Cardiac fibroblast (primary cell): ENCODE data around the gene GAL3ST3.
"Not testable (repeated sequence)": the region's sequence is repeated elsewhere in the genome, so short reads cannot be mapped to it uniquely, and the experiment has no call there.

ENCODE experiments used
- DNase-seq, 2 donors: peaks; one replicate each; pipeline versions ENCODE4 v3.0.0 to v3.0.0-alpha.2; 2010; ENCODE audit warnings: low read depth in 2 of 2
- H3K4me3 ChIP-seq, 2 donors: replicated peaks in 1 of 2; 1 replicate in 1 of 2; 2 replicates in 1 of 2; pipeline ENCODE4 v1.5.1; 2011; ENCODE audit warnings: low read depth in 2 of 2, low read length in 2 of 2, mild to moderate bottlenecking in 2 of 2, moderate library complexity in 1 of 2
- CTCF ChIP-seq: IDR thresholded peaks from one replicate; pipeline ENCODE4 v1.5.1; 2011; ENCODE audit warnings: low read depth, mild to moderate bottlenecking, low read length, inconsistent platforms

GAL3ST3 gene

DNA sequence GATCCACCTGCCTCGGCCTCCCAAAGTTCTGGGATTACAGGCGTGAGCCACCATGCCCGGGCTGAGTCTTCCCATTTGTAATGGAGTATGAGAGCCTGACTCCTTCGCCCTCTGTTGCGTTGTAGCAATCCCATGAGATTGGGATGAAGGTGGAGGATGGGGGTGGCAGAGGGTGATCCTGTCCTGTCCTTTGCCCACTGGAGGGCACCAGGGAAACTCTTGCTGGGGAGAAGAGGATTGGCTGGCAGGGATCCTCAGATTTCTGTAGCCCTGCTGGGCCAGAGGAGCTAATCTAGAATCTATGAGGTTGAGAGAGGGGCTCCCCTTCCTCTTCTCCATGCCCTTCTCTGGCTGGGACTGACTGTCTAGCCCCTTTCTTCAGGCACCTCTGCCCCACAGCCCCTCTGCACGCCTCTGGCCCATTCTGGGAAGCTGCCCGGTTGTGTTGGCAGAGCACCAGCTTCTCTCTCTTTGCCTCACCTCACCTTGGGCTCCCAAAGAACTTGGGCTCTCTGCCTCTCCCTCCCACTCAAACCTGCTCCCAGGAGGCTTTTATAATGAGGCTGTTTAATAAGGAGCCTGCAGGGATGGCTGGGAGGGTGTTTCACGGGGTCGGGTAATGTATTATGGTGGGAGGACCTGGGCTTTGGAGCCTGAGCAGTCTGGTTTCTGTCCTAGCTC, 13.2 kb downstream of the GAL3ST3 start:
- H3K4me3 ChIP-seq: no peak overlapping the region
- TF ChIP-seq CTCF: no peak

DNA sequence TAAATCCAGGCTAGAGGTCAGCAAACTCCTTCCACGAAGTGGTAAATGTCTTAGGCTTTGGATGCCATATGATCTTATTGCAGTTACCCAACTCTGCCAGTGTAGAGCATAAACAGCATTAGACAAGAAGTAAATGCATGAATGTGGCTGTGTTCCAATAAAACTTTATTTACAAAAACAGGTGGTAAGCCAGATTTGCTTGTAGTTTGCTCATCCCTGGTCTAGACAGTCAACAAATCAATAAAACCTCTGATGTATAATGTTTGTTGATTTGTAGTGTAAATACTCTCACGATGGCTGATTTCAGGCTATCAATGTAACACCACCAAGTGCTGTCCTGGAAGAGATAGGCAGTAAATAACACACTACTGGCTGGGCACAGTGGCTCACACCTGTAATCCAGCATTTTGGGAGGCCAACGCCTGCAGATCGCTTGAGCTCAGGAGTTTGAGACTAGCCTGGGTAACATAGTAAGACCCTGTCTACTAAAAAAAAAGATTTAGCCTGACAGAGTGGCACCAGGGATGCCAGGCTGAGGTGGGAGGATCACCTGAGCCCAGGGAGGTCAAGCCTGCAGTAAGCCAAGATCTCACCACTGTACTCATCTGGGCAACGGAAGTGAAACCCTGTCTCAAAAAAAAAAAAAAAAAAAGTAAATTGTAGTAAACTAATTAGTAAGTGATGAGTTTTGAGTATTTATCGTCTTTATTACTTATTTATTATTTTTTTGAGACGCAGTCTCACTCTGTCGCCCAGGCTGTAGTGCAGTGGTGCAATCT, 15.8 kb downstream of the GAL3ST3 start:
- TF ChIP-seq CTCF: no peak
- H3K4me3 ChIP-seq: no peak overlapping the region

More for the DNA sequence above, 13.2 kb downstream of the GAL3ST3 start:
- DNase-seq: no peak

GRCh38 chr11:66026017-66026529, 22.9 kb downstream of the GAL3ST3 start, which contains the start of gene CATSPER1:
Gene CATSPER1 (minus strand): TSS chr11:66026479. CDS start chr11:66026379, 100 bp downstream.
- no peak for DNase-seq
- TF ChIP-seq CTCF: no peak
- H3K4me3 ChIP-seq: no peak within 1 kb of the TSS

More for the DNA sequence above, 15.8 kb downstream of the GAL3ST3 start:
- no peak for DNase-seq

DNA sequence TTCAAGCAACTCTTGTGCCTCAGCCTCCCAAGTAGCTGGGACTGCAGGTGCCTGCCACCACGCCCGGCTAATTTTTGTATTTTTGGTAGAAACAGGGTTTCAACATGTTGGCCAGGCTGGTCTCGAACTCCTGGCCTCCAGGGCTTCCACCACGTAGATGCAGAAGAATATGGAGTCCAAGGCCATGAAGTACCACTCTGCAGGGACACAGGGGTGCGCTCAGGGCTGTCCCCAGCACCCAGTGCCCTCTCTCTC, 25.8 kb downstream of the GAL3ST3 start:
- DNase-seq, H3K4me3 ChIP-seq: not testable (repeated sequence)

- DNase-seq: peak; percentile 68 to 69
- peak; percentile 95 for TF ChIP-seq CTCF
- peak overlapping the region in 1 of 2 donors; percentile 7 for H3K4me3 ChIP-seq
Measured at GRCh38 chr11:66022401-66023185, 26.4 kb downstream of the GAL3ST3 start.

- DNase-seq: peak; percentile 69 to 74
Measured at GRCh38 chr11:66020618-66021357, 28.2 kb downstream of the GAL3ST3 start.

More at GRCh38 chr11:66020618-66021357, 28.2 kb downstream of the GAL3ST3 start:
- no peak overlapping the region for H3K4me3 ChIP-seq
- TF ChIP-seq CTCF: no peak
